Measurements from ENCODE around the gene ATE1. TPM values are rescaled to one million over a fixed set of nuclear protein-coding genes. Genes with fewer than 3 reads are reported as not detected.

ATE1 gene
- total and polyA plus RNA-seq, 2 donors (not counting 1 experiment from before 2014, with no cell fraction given) = 19.3 to 28.1 TPM

DNA sequence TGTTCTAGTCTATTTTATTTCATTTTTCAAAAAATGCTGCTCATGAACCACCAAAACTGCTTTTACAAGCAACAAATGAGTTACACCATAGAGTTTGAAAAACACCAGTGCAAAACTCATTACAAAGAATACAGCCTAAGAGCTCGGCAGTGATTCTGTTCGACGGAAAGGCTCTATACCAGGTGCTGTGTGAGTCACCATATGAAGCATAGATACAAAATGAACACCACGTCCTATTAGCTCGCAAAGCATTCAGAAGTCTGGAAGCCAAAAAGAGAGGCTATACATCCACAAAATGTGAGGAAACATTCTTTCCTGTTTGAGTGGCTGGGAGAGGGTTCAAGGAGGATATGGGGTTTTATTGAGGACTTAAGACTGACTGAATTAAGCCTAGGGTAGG lies 136.1 kb downstream of the ATE1 start:
- DNase-seq (ENCODE audit: low read depth in 2 of 2) = peak in 1 of 2 donors; percentile 82
- H3K27ac ChIP-seq (ENCODE audit: insufficient read depth, low read length) = no peak overlapping the region

DNA sequence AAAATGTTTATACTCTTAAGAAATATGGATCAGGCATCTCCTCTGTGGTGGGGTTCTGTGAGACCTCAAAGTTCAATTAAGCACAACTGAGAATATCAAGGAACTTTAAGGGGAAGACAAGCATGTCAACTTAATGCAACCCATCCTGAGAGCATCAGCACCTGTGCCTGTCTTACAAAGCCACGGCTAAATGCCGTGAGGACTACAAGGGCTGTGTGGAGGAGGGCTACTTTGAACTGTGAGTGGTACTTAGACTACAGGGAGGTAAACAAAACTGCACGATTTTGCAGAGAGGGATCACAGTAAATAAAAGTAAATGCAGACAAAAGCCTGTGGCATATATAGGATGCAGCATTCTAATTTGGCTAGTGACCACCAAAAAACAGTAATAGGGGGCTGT lies 139.1 kb downstream of the ATE1 start:
- no peaks in the 10 kb centered on the region for H3K4me1 ChIP-seq (ENCODE audit: control insufficient read depth, extremely low read depth, insufficient read depth, low read length)
- TF ChIP-seq, protein P1, sequence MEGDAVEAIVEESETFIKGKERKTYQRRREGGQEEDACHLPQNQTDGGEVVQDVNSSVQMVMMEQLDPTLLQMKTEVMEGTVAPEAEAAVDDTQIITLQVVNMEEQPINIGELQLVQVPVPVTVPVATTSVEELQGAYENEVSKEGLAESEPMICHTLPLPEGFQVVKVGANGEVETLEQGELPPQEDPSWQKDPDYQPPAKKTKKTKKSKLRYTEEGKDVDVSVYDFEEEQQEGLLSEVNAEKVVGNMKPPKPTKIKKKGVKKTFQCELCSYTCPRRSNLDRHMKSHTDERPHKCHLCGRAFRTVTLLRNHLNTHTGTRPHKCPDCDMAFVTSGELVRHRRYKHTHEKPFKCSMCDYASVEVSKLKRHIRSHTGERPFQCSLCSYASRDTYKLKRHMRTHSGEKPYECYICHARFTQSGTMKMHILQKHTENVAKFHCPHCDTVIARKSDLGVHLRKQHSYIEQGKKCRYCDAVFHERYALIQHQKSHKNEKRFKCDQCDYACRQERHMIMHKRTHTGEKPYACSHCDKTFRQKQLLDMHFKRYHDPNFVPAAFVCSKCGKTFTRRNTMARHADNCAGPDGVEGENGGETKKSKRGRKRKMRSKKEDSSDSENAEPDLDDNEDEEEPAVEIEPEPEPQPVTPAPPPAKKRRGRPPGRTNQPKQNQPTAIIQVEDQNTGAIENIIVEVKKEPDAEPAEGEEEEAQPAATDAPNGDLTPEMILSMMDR (conservative IDR thresholded peaks at IDR 0.05 in 1 of 2, IDR thresholded peaks at IDR 0.05 in 1 of 2; ENCODE audit: low read depth in 1 of 2, low read length in 2 of 2) = no peak
- TF ChIP-seq EZH2 (IDR thresholded peaks at IDR 0.05; ENCODE audit: low read length, missing control alignments) = no peak
- no peaks in the 10 kb centered on the region for H3K36me3 ChIP-seq (ENCODE audit: control insufficient read depth, insufficient read depth, low read length)
- H3K27ac ChIP-seq (ENCODE audit: insufficient read depth, low read length) = no peak overlapping the region
- H3K27me3 ChIP-seq (ENCODE audit: control insufficient read depth, insufficient read depth, low read length) = no peaks in the 10 kb centered on the region
- H3K79me2 ChIP-seq (ENCODE audit: control insufficient read depth, insufficient read depth, low read length) = no peaks in the 10 kb centered on the region
- H4K20me1 ChIP-seq (ENCODE audit: control insufficient read depth, extremely low read depth, insufficient read depth, low read length) = no peaks in the 10 kb centered on the region
- H3K9ac ChIP-seq (ENCODE audit: insufficient read depth, low read length) = no peak overlapping the region
- H3K4me3 ChIP-seq (replicated peaks in 1 of 4; ENCODE audit: control extremely low read depth in 1 of 4, insufficient read depth in 1 of 4, low read depth in 3 of 4, low read length in 4 of 4) = no peak overlapping the region
- no peaks in the 10 kb centered on the region for H3K9me3 ChIP-seq (ENCODE audit: control insufficient read depth, insufficient read depth, low read depth, low read length)
- no peak overlapping the region for H2AFZ ChIP-seq (ENCODE audit: low read length)
- no peak for DNase-seq (ENCODE audit: low read depth in 2 of 2)
- no peak overlapping the region for H3K4me2 ChIP-seq (ENCODE audit: extremely low read depth, insufficient read depth, low read length)

More for the DNA sequence above, 136.1 kb downstream of the ATE1 start:
- no peaks in the 10 kb centered on the region for H3K79me2 ChIP-seq (ENCODE audit: control insufficient read depth, insufficient read depth, low read length)
- TF ChIP-seq EZH2 (IDR thresholded peaks at IDR 0.05; ENCODE audit: low read length, missing control alignments) = no peak
- TF ChIP-seq, protein P1 (conservative IDR thresholded peaks at IDR 0.05 in 1 of 2, IDR thresholded peaks at IDR 0.05 in 1 of 2; ENCODE audit: low read depth in 1 of 2, low read length in 2 of 2) = no peak
- no peaks in the 10 kb centered on the region for H3K9me3 ChIP-seq (ENCODE audit: control insufficient read depth, insufficient read depth, low read depth, low read length)
- H3K4me2 ChIP-seq (ENCODE audit: extremely low read depth, insufficient read depth, low read length) = no peak overlapping the region
- no peak overlapping the region for H3K9ac ChIP-seq (ENCODE audit: insufficient read depth, low read length)
- no peak overlapping the region for H3K4me3 ChIP-seq (replicated peaks in 1 of 4; ENCODE audit: control extremely low read depth in 1 of 4, insufficient read depth in 1 of 4, low read depth in 3 of 4, low read length in 4 of 4)
- H3K27me3 ChIP-seq (ENCODE audit: control insufficient read depth, insufficient read depth, low read length) = no peaks in the 10 kb centered on the region
- no peaks in the 10 kb centered on the region for H4K20me1 ChIP-seq (ENCODE audit: control insufficient read depth, extremely low read depth, insufficient read depth, low read length)
- H3K4me1 ChIP-seq (ENCODE audit: control insufficient read depth, extremely low read depth, insufficient read depth, low read length) = no peaks in the 10 kb centered on the region
- no peak overlapping the region for H2AFZ ChIP-seq (ENCODE audit: low read length)
- no peaks in the 10 kb centered on the region for H3K36me3 ChIP-seq (ENCODE audit: control insufficient read depth, insufficient read depth, low read length)

DNA sequence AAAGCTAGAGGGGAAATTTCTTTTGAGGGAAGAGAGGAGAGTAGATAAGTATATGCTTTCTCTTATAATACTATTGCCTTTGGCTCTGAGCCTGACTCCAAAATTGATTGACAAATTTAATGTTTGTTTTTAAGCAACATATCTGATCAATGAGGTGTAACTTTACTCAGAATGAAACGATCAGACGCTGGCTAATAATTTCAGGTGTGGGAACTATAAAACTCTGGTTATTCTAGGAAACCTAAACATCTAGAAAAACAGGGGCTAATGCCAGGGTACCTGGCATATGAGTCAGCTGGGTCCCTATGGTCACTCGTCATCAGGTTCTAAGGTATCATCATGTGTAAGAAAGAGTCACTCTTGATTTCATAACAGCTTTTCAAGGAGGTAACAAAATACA lies 139.7 kb downstream of the ATE1 start:
- no peak overlapping the region for H3K4me2 ChIP-seq (ENCODE audit: extremely low read depth, insufficient read depth, low read length)
- no peak overlapping the region for H2AFZ ChIP-seq (ENCODE audit: low read length)
- no peaks in the 10 kb centered on the region for H3K36me3 ChIP-seq (ENCODE audit: control insufficient read depth, insufficient read depth, low read length)
- no peaks in the 10 kb centered on the region for H3K4me1 ChIP-seq (ENCODE audit: control insufficient read depth, extremely low read depth, insufficient read depth, low read length)
- H3K27ac ChIP-seq (ENCODE audit: insufficient read depth, low read length) = no peak overlapping the region
- H3K27me3 ChIP-seq (ENCODE audit: control insufficient read depth, insufficient read depth, low read length) = no peaks in the 10 kb centered on the region
- TF ChIP-seq EZH2 (IDR thresholded peaks at IDR 0.05; ENCODE audit: low read length, missing control alignments) = no peak
- TF ChIP-seq, protein P1 (conservative IDR thresholded peaks at IDR 0.05 in 1 of 2, IDR thresholded peaks at IDR 0.05 in 1 of 2; ENCODE audit: low read depth in 1 of 2, low read length in 2 of 2) = no peak
- no peaks in the 10 kb centered on the region for H3K9me3 ChIP-seq (ENCODE audit: control insufficient read depth, insufficient read depth, low read depth, low read length)
- peak in 1 of 2 donors; percentile 47 for DNase-seq (ENCODE audit: low read depth in 2 of 2)
- no peak overlapping the region for H3K9ac ChIP-seq (ENCODE audit: insufficient read depth, low read length)
- no peaks in the 10 kb centered on the region for H3K79me2 ChIP-seq (ENCODE audit: control insufficient read depth, insufficient read depth, low read length)
- H3K4me3 ChIP-seq (replicated peaks in 1 of 4; ENCODE audit: control extremely low read depth in 1 of 4, insufficient read depth in 1 of 4, low read depth in 3 of 4, low read length in 4 of 4) = no peak overlapping the region
- no peaks in the 10 kb centered on the region for H4K20me1 ChIP-seq (ENCODE audit: control insufficient read depth, extremely low read depth, insufficient read depth, low read length)

Data from fibroblast of lung (primary cell).